WTC11 (cell line): ENCODE measurements around the gene LRRC72.

ENCODE experiments used
- ATF1 ChIP-seq: sonication (generic); formaldehyde crosslinking; IDR thresholded peaks from 2 replicates; pipeline ENCODE4 v1.8.1; 2023; ENCODE audit warnings: mild to moderate bottlenecking, moderate library complexity, missing genetic modification reagents
- CBFB ChIP-seq: sonication (generic); formaldehyde crosslinking; IDR thresholded peaks from 2 replicates; pipeline ENCODE4 v1.8.1; 2022; ENCODE audit warnings: mild to moderate bottlenecking, low read depth, missing genetic modification reagents
- E2F4 ChIP-seq: sonication (generic); formaldehyde crosslinking; IDR thresholded peaks from 2 replicates; pipeline ENCODE4 v1.8.1; 2022; ENCODE audit warnings: low read depth, mild to moderate bottlenecking, moderate library complexity, missing genetic modification reagents, borderline replicate concordance
- GABPB1 ChIP-seq: sonication (generic); formaldehyde crosslinking; IDR thresholded peaks from 2 replicates; pipeline ENCODE4 v1.8.1; 2023; ENCODE audit warnings: mild to moderate bottlenecking, missing genetic modification reagents
- MXD4 ChIP-seq: fragments of 250-450 bp; sonication (Bioruptor Pico); IDR thresholded peaks from 2 replicates; pipeline ENCODE4 v1.8.0; 2021; ENCODE audit warnings: mild to moderate bottlenecking, moderate library complexity, borderline replicate concordance
- NFYB ChIP-seq: sonication (generic); formaldehyde crosslinking; conservative IDR thresholded peaks from 2 replicates; pipeline ENCODE4 v1.8.0; 2022; ENCODE audit warnings: low read depth, missing genetic modification reagents
- PREB ChIP-seq: sonication (generic); formaldehyde crosslinking; IDR thresholded peaks from 2 replicates; pipeline ENCODE4 v1.8.1; 2022; ENCODE audit warnings: mild to moderate bottlenecking, missing genetic modification reagents, moderate library complexity, borderline replicate concordance
- SMAD3 ChIP-seq: sonication (generic); formaldehyde crosslinking; IDR thresholded peaks from 2 replicates; pipeline ENCODE4 v1.8.0; 2022; ENCODE audit warnings: missing genetic modification reagents, mild to moderate bottlenecking, borderline replicate concordance
- ZNF263 ChIP-seq: sonication (generic); formaldehyde crosslinking; IDR thresholded peaks from 2 replicates; pipeline ENCODE4 v1.8.1; 2022; ENCODE audit warnings: low read depth, mild to moderate bottlenecking, moderate library complexity, missing genetic modification reagents
- ZNF317 ChIP-seq: sonication (generic); formaldehyde crosslinking; IDR thresholded peaks from 2 replicates; pipeline ENCODE4 v1.8.1; 2023; ENCODE audit warnings: low read depth, mild to moderate bottlenecking, moderate library complexity, missing genetic modification reagents, borderline replicate concordance
- TF ChIP-seq, protein P1 (sequence below): fragments of 200-600 bp; IDR thresholded peaks from 2 replicates; pipeline ENCODE4 v1.8.0; 2022; ENCODE audit warnings: antibody characterized with exemption
- TF ChIP-seq, protein P2 (sequence below): sonication (generic); formaldehyde crosslinking; IDR thresholded peaks from 2 replicates; pipeline ENCODE4 v1.8.1; 2022; ENCODE audit warnings: low read depth, missing genetic modification reagents, borderline replicate concordance
- TF ChIP-seq, protein P3 (sequence below): sonication (generic); formaldehyde crosslinking; IDR thresholded peaks from 2 replicates; pipeline ENCODE4 v1.8.0; 2022; ENCODE audit warnings: mild to moderate bottlenecking, missing genetic modification reagents

- TF ChIP-seq, protein P1, sequence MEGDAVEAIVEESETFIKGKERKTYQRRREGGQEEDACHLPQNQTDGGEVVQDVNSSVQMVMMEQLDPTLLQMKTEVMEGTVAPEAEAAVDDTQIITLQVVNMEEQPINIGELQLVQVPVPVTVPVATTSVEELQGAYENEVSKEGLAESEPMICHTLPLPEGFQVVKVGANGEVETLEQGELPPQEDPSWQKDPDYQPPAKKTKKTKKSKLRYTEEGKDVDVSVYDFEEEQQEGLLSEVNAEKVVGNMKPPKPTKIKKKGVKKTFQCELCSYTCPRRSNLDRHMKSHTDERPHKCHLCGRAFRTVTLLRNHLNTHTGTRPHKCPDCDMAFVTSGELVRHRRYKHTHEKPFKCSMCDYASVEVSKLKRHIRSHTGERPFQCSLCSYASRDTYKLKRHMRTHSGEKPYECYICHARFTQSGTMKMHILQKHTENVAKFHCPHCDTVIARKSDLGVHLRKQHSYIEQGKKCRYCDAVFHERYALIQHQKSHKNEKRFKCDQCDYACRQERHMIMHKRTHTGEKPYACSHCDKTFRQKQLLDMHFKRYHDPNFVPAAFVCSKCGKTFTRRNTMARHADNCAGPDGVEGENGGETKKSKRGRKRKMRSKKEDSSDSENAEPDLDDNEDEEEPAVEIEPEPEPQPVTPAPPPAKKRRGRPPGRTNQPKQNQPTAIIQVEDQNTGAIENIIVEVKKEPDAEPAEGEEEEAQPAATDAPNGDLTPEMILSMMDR: no peak
- TF ChIP-seq ZNF263 (no peak), E2F4 (CRISPR knock-in tag) (no peak), SMAD3 (CRISPR knock-in tag) (no peak), NFYB (CRISPR knock-in tag) (no peak), ATF1 (CRISPR knock-in tag) (no peak), MXD4 (CRISPR knock-in tag) (no peak), CBFB (CRISPR knock-in tag) (no peak), ZNF317 (CRISPR knock-in tag) (no peak), GABPB1 (CRISPR knock-in tag) (no peak), PREB (CRISPR knock-in tag) (no peak)
- TF ChIP-seq, protein P2, sequence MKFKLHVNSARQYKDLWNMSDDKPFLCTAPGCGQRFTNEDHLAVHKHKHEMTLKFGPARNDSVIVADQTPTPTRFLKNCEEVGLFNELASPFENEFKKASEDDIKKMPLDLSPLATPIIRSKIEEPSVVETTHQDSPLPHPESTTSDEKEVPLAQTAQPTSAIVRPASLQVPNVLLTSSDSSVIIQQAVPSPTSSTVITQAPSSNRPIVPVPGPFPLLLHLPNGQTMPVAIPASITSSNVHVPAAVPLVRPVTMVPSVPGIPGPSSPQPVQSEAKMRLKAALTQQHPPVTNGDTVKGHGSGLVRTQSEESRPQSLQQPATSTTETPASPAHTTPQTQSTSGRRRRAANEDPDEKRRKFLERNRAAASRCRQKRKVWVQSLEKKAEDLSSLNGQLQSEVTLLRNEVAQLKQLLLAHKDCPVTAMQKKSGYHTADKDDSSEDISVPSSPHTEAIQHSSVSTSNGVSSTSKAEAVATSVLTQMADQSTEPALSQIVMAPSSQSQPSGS: no peak
- TF ChIP-seq, protein P3, sequence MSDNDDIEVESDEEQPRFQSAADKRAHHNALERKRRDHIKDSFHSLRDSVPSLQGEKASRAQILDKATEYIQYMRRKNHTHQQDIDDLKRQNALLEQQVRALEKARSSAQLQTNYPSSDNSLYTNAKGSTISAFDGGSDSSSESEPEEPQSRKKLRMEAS: no peak
These were observed 3.1 kb downstream of the LRRC72 start for GRCh38 chr7:16529697-16530096.
